Measurements from ENCODE around the gene C16orf86. TPM values are rescaled to one million over a fixed set of nuclear protein-coding genes. Genes with fewer than 3 reads are reported as not detected.

Gene C16orf86
- total and polyA plus RNA-seq, 3 experiments from 2014 or later: 0.79 to 2.7 (median 1.9) TPM

Other genes starting within 250 kb of the C16orf86 start
- 1 to 10 TPM; 1.1 to 1.5 TPM for gene HSD11B2, start 235.7 kb upstream of the C16orf86 start, total RNA-seq
- gene HSD11B2, start 235.7 kb upstream of the C16orf86 start, polyA plus RNA-seq: not detected
- 10 to 100 TPM; 49.3 to 57.6 TPM for gene ATP6V0D1, start 185.7 kb upstream of the C16orf86 start, total RNA-seq
- 107 TPM for gene ATP6V0D1, start 185.7 kb upstream of the C16orf86 start, polyA plus RNA-seq
- gene AGRP, start 183.3 kb upstream of the C16orf86 start, total RNA-seq: not detected
- not detected for gene AGRP, start 183.3 kb upstream of the C16orf86 start, polyA plus RNA-seq
- 10 to 100 TPM; 23.2 to 27.4 TPM for gene RIPOR1, start 138.0 kb upstream of the C16orf86 start, total RNA-seq
- gene RIPOR1, start 138.0 kb upstream of the C16orf86 start, polyA plus RNA-seq: 6.1 TPM
- 10 to 100 TPM; 65.4 to 67.4 TPM for gene CTCF, start 104.3 kb upstream of the C16orf86 start, total RNA-seq
- 66.4 TPM for gene CTCF, start 104.3 kb upstream of the C16orf86 start, polyA plus RNA-seq
- gene CARMIL2, start 21.7 kb upstream of the C16orf86 start, total RNA-seq: 100 to 1,000 TPM; 124 to 139 TPM
- 24.5 TPM for gene CARMIL2, start 21.7 kb upstream of the C16orf86 start, polyA plus RNA-seq
- gene ACD, start 6.6 kb upstream of the C16orf86 start, total RNA-seq: 10 to 100 TPM; 79.1 to 81.7 TPM
- 55.6 TPM for gene ACD, start 6.6 kb upstream of the C16orf86 start, polyA plus RNA-seq
- 10 to 100 TPM; 16.7 to 18.3 TPM for gene PARD6A, start 5.9 kb upstream of the C16orf86 start, total RNA-seq
- gene PARD6A, start 5.9 kb upstream of the C16orf86 start, polyA plus RNA-seq: 14.7 TPM
- 10 to 100 TPM; 15.1 to 15.6 TPM for gene ENKD1, start 64 bp upstream of the C16orf86 start, total RNA-seq
- 1.7 TPM for gene ENKD1, start 64 bp upstream of the C16orf86 start, polyA plus RNA-seq
- gene GFOD2, start 52.5 kb downstream of the C16orf86 start, total RNA-seq: 10 to 100 TPM; 21.3 to 23.7 TPM
- gene GFOD2, start 52.5 kb downstream of the C16orf86 start, polyA plus RNA-seq: 11.2 TPM
- 10 to 100 TPM; 18.9 to 20.0 TPM for gene RANBP10, start 139.7 kb downstream of the C16orf86 start, total RNA-seq
- gene RANBP10, start 139.7 kb downstream of the C16orf86 start, polyA plus RNA-seq: 11.1 TPM
- gene TSNAXIP1, start 140.1 kb downstream of the C16orf86 start, total RNA-seq: 1 to 10 TPM; 1.2 to 1.5 TPM
- gene TSNAXIP1, start 140.1 kb downstream of the C16orf86 start, polyA plus RNA-seq: 0.13 TPM
- gene THAP11, start 175.5 kb downstream of the C16orf86 start, total RNA-seq: 10 to 100 TPM; 52.6 to 55.1 TPM
- gene THAP11, start 175.5 kb downstream of the C16orf86 start, polyA plus RNA-seq: 153 TPM
- gene NUTF2, start 180.1 kb downstream of the C16orf86 start, total RNA-seq: 100 to 1,000 TPM; 181 TPM
- gene NUTF2, start 180.1 kb downstream of the C16orf86 start, polyA plus RNA-seq: 129 TPM
- gene CENPT, start 180.9 kb downstream of the C16orf86 start, total RNA-seq: 10 to 100 TPM; 56.5 to 58.6 TPM
- gene CENPT, start 180.9 kb downstream of the C16orf86 start, polyA plus RNA-seq: 14.3 TPM
- gene EDC4, start 206.2 kb downstream of the C16orf86 start, total RNA-seq: 100 to 1,000 TPM; 105 to 108 TPM
- gene EDC4, start 206.2 kb downstream of the C16orf86 start, polyA plus RNA-seq: 30.1 TPM
- gene NRN1L, start 218.1 kb downstream of the C16orf86 start, total RNA-seq: under 1 TPM in 1 of 2 experiments, not detected in 1; 0.97 TPM
- 0.83 TPM for gene NRN1L, start 218.1 kb downstream of the C16orf86 start, polyA plus RNA-seq
- 10 to 100 TPM; 13.6 to 14.5 TPM for gene PSKH1, start 226.4 kb downstream of the C16orf86 start, total RNA-seq
- gene PSKH1, start 226.4 kb downstream of the C16orf86 start, polyA plus RNA-seq: 27.0 TPM

Data from CD8-positive, alpha-beta memory T cell (primary cell).